ENCODE results near the gene ACKR4. TPM values are rescaled to one million over a fixed set of nuclear protein-coding genes. Genes with fewer than 3 reads are reported as not detected.

ACKR4 gene
- total and polyA plus RNA-seq, 2 donors (not counting 3 experiments of a cell fraction or from before 2014, with no cell fraction given) = 3.2 to 14.3 TPM

GRCh38 chr3:132564070-132564465, 33.0 kb upstream of the ACKR4 start:
- Histone ChIP-seq H4K20me1 (replicated peaks; ENCODE audit: control insufficient read depth, extremely low read depth, insufficient read depth, low read length) (no peaks in the 10 kb centered on the region), H3K9me1 (replicated peaks; ENCODE audit: control insufficient read depth, extremely low read depth, insufficient read depth, low read length) (no peaks in the 10 kb centered on the region), H3K27me3 (ENCODE audit: control insufficient read depth in 2 of 2, insufficient read depth in 2 of 2, low read length in 2 of 2) (no peaks in the 10 kb centered on the region), H3K9me3 (replicated peaks; ENCODE audit: control insufficient read depth, insufficient read depth, low read length) (no peaks in the 10 kb centered on the region), H3K27ac (ENCODE audit: insufficient read depth, low read depth, low read length) (no peak overlapping the region), H2AFZ (ENCODE audit: low read depth, low read length) (no peak overlapping the region), H3K4me1 (ENCODE audit: control insufficient read depth, extremely low read depth, insufficient read depth, low read length) (no peaks in the 10 kb centered on the region), H3K36me3 (ENCODE audit: control insufficient read depth in 2 of 2, extremely low read depth in 1 of 2, insufficient read depth in 2 of 2, low read length in 2 of 2) (no peaks in the 10 kb centered on the region), H3K79me2 (ENCODE audit: control insufficient read depth, insufficient read depth, low read length) (no peaks in the 10 kb centered on the region), H3K9ac (replicated peaks; ENCODE audit: extremely low read depth, insufficient read depth, low read length) (no peak overlapping the region), H3K4me2 (ENCODE audit: insufficient read depth, low read length) (no peak overlapping the region), H3K4me3 (replicated peaks in 1 of 3; ENCODE audit: insufficient read depth in 1 of 3, low read depth in 1 of 3, low read length in 3 of 3) (no peak overlapping the region)
- POLR2A ChIA-PET = no interaction called here
- FAIRE-seq (no peak), DNase-seq (ENCODE audit: low read depth, low spot score) (no peak)
- BruUV-seq (replicated peaks) = no TSS peak
- CTCF ChIA-PET = no interaction called here
- dilution Hi-C loops (cut with MboI; ENCODE audit: extremely low pct_ligation_motif_present, low sequenced_read_pairs) (no loop called here), intact Hi-C loops (cut with micrococcal nuclease) (no loop called here)
- no peak for TF ChIP-seq GATA2 (IDR thresholded peaks at IDR 0.05; ENCODE audit: insufficient read depth, insufficient read length, low read depth, low read length)

GRCh38 chr3:132568422-132568821, 28.6 kb upstream of the ACKR4 start:
- H3K27me3 ChIP-seq (ENCODE audit: control insufficient read depth in 2 of 2, insufficient read depth in 2 of 2, low read length in 2 of 2) = no peaks in the 10 kb centered on the region
- no peak overlapping the region for H3K9ac ChIP-seq (replicated peaks; ENCODE audit: extremely low read depth, insufficient read depth, low read length)
- no peak overlapping the region for H3K4me3 ChIP-seq (replicated peaks in 1 of 3; ENCODE audit: insufficient read depth in 1 of 3, low read depth in 1 of 3, low read length in 3 of 3)
- no peak overlapping the region for H3K27ac ChIP-seq (ENCODE audit: insufficient read depth, low read depth, low read length)
- no peak for DNase-seq (ENCODE audit: low read depth, low spot score)
- no TSS peak for BruUV-seq (replicated peaks)
- no peaks in the 10 kb centered on the region for H3K36me3 ChIP-seq (ENCODE audit: control insufficient read depth in 2 of 2, extremely low read depth in 1 of 2, insufficient read depth in 2 of 2, low read length in 2 of 2)
- FAIRE-seq = no peak
- ChIA-PET CTCF (interaction anchor here (1.3 kb wide), 1 partner anchor 9 kb away, joined by 3 read pairs; no protein-coding TSS in a partner anchor), POLR2A (no interaction called here)
- TF ChIP-seq FOS (IDR thresholded peaks at IDR 0.05; ENCODE audit: borderline replicate concordance, insufficient read depth, low read length) (no peak), JUN (IDR thresholded peaks at IDR 0.05; ENCODE audit: borderline replicate concordance, insufficient read depth, insufficient read length, low read depth) (no peak), POLR2A (IDR thresholded peaks at IDR 0.05; ENCODE audit: low read depth, low read length) (no peak), EZH2 (IDR thresholded peaks at IDR 0.05; ENCODE audit: borderline replicate concordance, low read depth, low read length, severe bottlenecking) (no peak), CTCF (IDR thresholded peaks at IDR 0.05; ENCODE audit: extremely low read depth in 1 of 2, insufficient read depth in 1 of 2, low read depth in 1 of 2, low read length in 2 of 2) (no peak), MYC (IDR thresholded peaks at IDR 0.05; ENCODE audit: low read depth, low read length) (no peak)
- H2AFZ ChIP-seq (ENCODE audit: low read depth, low read length) = no peak overlapping the region
- H3K9me3 ChIP-seq (replicated peaks; ENCODE audit: control insufficient read depth, insufficient read depth, low read length) = no peaks in the 10 kb centered on the region
- no peaks in the 10 kb centered on the region for H4K20me1 ChIP-seq (replicated peaks; ENCODE audit: control insufficient read depth, extremely low read depth, insufficient read depth, low read length)
- H3K9me1 ChIP-seq (replicated peaks; ENCODE audit: control insufficient read depth, extremely low read depth, insufficient read depth, low read length) = no peaks in the 10 kb centered on the region
- intact Hi-C loops (cut with micrococcal nuclease) = no loop called here
- H3K4me2 ChIP-seq (ENCODE audit: insufficient read depth, low read length) = no peak overlapping the region
- H3K4me1 ChIP-seq (ENCODE audit: control insufficient read depth, extremely low read depth, insufficient read depth, low read length) = no peaks in the 10 kb centered on the region
- H3K79me2 ChIP-seq (ENCODE audit: control insufficient read depth, insufficient read depth, low read length) = no peaks in the 10 kb centered on the region
- dilution Hi-C loops (cut with MboI; ENCODE audit: extremely low pct_ligation_motif_present, low sequenced_read_pairs) = no loop called here
